ENCODE data around the gene COBLL1.

Gene COBLL1, protein sequence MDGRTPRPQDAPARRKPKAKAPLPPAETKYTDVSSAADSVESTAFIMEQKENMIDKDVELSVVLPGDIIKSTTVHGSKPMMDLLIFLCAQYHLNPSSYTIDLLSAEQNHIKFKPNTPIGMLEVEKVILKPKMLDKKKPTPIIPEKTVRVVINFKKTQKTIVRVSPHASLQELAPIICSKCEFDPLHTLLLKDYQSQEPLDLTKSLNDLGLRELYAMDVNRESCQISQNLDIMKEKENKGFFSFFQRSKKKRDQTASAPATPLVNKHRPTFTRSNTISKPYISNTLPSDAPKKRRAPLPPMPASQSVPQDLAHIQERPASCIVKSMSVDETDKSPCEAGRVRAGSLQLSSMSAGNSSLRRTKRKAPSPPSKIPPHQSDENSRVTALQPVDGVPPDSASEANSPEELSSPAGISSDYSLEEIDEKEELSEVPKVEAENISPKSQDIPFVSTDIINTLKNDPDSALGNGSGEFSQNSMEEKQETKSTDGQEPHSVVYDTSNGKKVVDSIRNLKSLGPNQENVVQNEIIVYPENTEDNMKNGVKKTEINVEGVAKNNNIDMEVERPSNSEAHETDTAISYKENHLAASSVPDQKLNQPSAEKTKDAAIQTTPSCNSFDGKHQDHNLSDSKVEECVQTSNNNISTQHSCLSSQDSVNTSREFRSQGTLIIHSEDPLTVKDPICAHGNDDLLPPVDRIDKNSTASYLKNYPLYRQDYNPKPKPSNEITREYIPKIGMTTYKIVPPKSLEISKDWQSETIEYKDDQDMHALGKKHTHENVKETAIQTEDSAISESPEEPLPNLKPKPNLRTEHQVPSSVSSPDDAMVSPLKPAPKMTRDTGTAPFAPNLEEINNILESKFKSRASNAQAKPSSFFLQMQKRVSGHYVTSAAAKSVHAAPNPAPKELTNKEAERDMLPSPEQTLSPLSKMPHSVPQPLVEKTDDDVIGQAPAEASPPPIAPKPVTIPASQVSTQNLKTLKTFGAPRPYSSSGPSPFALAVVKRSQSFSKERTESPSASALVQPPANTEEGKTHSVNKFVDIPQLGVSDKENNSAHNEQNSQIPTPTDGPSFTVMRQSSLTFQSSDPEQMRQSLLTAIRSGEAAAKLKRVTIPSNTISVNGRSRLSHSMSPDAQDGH

DNA sequence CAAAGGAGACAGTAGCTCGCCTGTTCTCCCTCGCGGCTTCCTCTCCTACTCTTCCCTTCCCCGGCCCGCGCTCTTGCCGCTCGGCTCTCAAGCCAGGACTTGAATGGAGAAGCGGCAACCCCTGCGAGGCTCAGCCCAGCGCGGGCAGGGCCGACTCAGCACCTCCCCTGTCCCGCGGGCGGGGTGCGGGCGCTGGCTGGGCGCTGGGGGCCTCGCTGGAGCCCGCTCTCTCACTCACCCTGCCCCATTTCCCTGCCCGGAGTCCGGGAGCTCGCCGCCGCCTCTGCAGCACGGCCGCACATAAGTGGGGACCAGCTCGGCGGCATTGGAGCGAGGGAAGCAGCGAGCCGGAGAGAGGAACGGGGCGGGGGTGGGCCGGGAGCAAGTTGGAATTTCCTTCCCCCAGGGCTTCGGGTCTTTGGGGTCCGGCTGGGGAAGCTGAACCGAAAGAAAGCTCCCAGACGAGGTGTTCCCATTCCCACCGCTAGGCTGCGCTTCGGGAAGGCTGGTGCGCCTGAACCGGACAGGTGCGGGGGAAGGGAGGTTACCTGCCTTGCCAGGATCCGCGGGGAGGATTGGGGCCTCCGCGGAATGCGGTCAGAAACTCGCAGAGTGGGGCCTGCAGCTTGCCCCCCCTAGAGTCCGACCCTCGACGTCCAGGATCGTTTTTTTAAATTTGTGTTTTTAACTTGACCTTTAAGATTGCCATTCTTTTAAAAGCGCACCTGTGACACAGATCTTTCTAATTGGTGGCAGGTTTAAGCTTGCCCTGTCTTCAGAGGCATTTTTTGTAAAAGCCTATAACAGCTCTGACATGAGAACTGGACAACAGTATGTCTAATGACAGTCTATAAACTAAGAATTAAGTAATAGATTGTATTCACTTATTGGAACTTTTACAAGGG is at the start of gene COBLL1:
Gene COBLL1, minus strand, starts transcription at position 105 of the 905 bp plus-strand sequence. CDS start 627 bp downstream, outside the sequence.
- peak; percentile 83 for DNase-seq (ENCODE audit: low spot score)
- ATAC-seq (ENCODE audit: low read depth): peak; percentile 67
- peak within 1 kb of the TSS; percentile 92 for H3K27ac ChIP-seq (ENCODE audit: poor library complexity, severe bottlenecking)
- no peaks in the 10 kb centered on the region for H3K36me3 ChIP-seq (ENCODE audit: low read depth)
- no peaks in the 10 kb centered on the region for H3K27me3 ChIP-seq (ENCODE audit: insufficient read depth, poor library complexity, severe bottlenecking)
- H3K9me3 ChIP-seq (ENCODE audit: severe bottlenecking): no peaks in the 10 kb centered on the region
- H3K4me3 ChIP-seq (ENCODE audit: severe bottlenecking): peak within 1 kb of the TSS; percentile 94
- TF ChIP-seq, protein P1, sequence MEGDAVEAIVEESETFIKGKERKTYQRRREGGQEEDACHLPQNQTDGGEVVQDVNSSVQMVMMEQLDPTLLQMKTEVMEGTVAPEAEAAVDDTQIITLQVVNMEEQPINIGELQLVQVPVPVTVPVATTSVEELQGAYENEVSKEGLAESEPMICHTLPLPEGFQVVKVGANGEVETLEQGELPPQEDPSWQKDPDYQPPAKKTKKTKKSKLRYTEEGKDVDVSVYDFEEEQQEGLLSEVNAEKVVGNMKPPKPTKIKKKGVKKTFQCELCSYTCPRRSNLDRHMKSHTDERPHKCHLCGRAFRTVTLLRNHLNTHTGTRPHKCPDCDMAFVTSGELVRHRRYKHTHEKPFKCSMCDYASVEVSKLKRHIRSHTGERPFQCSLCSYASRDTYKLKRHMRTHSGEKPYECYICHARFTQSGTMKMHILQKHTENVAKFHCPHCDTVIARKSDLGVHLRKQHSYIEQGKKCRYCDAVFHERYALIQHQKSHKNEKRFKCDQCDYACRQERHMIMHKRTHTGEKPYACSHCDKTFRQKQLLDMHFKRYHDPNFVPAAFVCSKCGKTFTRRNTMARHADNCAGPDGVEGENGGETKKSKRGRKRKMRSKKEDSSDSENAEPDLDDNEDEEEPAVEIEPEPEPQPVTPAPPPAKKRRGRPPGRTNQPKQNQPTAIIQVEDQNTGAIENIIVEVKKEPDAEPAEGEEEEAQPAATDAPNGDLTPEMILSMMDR (IDR thresholded peaks at IDR 0.05; ENCODE audit: poor library complexity, severe bottlenecking): peak; percentile 84
- peaks cover 33% of the 10 kb centered on the region for H3K4me1 ChIP-seq (ENCODE audit: insufficient read depth, poor library complexity, severe bottlenecking)

DNA sequence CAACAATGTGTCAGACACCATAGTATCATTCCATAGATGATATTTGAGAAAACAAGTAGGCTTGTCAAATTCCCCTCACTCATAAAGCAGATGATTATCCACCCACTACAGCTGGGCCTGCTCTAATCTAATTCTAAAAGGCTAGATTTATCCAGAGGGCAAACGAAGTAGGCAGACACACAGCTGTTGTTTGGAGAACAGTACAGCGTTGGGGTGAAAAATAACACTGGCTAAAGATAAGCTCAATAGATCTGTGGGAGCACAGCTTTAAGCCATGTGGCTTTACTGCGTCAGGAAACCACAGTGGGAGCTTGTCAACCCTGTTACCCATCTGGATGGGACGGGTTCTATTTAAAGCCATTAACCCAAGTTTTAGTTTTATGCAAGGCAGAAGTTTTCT is 48.9 kb upstream of the COBLL1 start:
- TF ChIP-seq, protein P1 (IDR thresholded peaks at IDR 0.05; ENCODE audit: poor library complexity, severe bottlenecking): no peak
- DNase-seq (ENCODE audit: low spot score) (no peak), ATAC-seq (ENCODE audit: low read depth) (no peak)
- no peaks in the 10 kb centered on the region for H3K36me3 ChIP-seq (ENCODE audit: low read depth)
- peaks cover 6% of the 10 kb centered on the region for H3K4me1 ChIP-seq (ENCODE audit: insufficient read depth, poor library complexity, severe bottlenecking)
- no peaks in the 10 kb centered on the region for H3K9me3 ChIP-seq (ENCODE audit: severe bottlenecking)
- H3K4me3 ChIP-seq (ENCODE audit: severe bottlenecking): no peak overlapping the region
- no peaks in the 10 kb centered on the region for H3K27me3 ChIP-seq (ENCODE audit: insufficient read depth, poor library complexity, severe bottlenecking)
- no peak overlapping the region for H3K27ac ChIP-seq (ENCODE audit: poor library complexity, severe bottlenecking)

DNA sequence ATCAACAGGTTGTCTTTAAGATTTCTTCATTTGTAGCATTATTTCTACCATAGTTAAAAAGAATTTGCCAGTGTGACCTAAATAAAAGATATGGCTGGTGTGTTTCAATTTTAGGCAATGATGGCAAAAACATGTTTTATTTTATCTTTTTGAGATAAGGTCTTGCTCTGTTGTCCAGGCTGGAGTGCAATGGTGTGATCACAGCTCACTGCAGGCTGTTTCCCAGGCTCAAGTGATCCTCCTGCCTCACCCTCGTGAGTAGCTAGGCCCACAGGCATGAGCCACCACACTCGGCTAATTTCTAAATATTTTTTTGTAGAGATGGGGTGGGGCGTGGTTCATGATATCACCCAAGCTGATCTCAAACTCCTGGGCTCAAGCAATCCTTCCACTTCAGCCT is 47.0 kb upstream of the COBLL1 start:
- Histone ChIP-seq H3K4me3 (ENCODE audit: severe bottlenecking) (no peak overlapping the region), H3K27me3 (ENCODE audit: insufficient read depth, poor library complexity, severe bottlenecking) (no peaks in the 10 kb centered on the region), H3K27ac (ENCODE audit: poor library complexity, severe bottlenecking) (no peak overlapping the region), H3K4me1 (ENCODE audit: insufficient read depth, poor library complexity, severe bottlenecking) (no peaks in the 10 kb centered on the region), H3K9me3 (ENCODE audit: severe bottlenecking) (no peaks in the 10 kb centered on the region), H3K36me3 (ENCODE audit: low read depth) (no peaks in the 10 kb centered on the region)
- TF ChIP-seq, protein P1 (IDR thresholded peaks at IDR 0.05; ENCODE audit: poor library complexity, severe bottlenecking): no peak
- DNase-seq (ENCODE audit: low spot score): no peak
- no peak for ATAC-seq (ENCODE audit: low read depth)

DNA sequence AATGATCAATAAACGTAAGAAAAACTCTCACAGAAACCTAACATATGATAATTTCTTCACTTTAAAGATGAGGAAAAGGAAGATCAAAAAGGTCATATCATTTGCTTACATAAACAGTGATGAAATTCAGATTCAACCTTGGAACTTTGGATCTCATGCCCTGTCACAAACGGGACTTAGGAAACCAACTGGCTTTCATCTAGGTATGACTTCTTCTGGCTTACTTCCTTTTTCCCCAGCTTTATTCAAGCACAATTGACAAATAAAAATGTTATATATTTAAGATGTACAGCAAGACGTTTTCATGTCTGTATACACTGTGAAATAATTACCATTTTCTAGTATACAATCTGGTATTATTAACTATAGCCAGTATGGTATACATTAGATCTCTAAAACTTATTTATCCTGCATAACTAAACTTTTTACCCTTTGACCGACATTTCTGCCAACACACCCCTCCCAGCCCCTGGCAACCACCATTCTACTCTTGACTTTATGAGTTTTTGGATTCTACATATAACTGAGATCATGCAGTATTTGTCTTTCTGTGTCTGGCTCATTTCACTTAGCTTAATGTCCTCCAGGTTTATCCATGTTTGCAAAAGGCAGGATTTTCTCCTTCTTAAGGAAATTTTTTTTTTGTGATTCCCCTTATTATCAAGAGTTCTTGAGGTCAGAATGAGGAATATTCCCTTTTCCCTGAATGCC is 46.0 kb upstream of the COBLL1 start:
- ATAC-seq (ENCODE audit: low read depth): no peak
- DNase-seq (ENCODE audit: low spot score): no peak
- Histone ChIP-seq H3K4me1 (ENCODE audit: insufficient read depth, poor library complexity, severe bottlenecking) (no peaks in the 10 kb centered on the region), H3K4me3 (ENCODE audit: severe bottlenecking) (no peak overlapping the region), H3K36me3 (ENCODE audit: low read depth) (no peaks in the 10 kb centered on the region), H3K9me3 (ENCODE audit: severe bottlenecking) (no peaks in the 10 kb centered on the region), H3K27ac (ENCODE audit: poor library complexity, severe bottlenecking) (no peak overlapping the region), H3K27me3 (ENCODE audit: insufficient read depth, poor library complexity, severe bottlenecking) (no peaks in the 10 kb centered on the region)
- TF ChIP-seq, protein P1 (IDR thresholded peaks at IDR 0.05; ENCODE audit: poor library complexity, severe bottlenecking): no peak

Data from RWPE2 (cell line).